SK-N-MC (cell line): Measurements from ENCODE around the gene CHST15.

ENCODE experiments used
- EZH2 ChIP-seq: fragments of 200-600 bp; sonication (generic); IDR thresholded peaks from one replicate; pipeline ENCODE4 v1.6.1; 2017; ENCODE audit warnings: antibody characterized with exemption
- POLR2AphosphoS5 ChIP-seq: IDR thresholded peaks from 2 replicates; pipeline ENCODE4 v1.6.1; 2012; ENCODE audit warnings: mild to moderate bottlenecking, low read depth, low read length, borderline replicate concordance

DNA sequence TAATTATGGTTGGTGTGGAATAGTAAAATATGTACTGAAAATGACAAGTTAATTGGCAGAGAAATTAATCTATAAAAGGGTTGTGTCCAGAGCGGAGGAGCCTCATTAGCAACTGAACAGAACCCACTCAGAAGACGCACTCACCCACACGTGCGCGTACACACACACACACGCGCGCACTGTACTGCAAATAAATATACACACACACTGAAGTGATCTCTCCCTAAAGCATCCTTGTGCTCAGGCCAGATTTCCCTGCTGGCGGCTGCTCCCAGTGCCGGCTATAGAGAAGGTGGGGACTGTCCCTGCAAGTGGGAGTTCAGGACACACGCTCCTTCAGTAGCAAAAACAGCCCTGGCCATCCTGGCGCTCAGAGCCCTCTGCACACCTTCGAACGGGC, 85.2 kb downstream of the CHST15 start:
- no peak for TF ChIP-seq POLR2AphosphoS5
- TF ChIP-seq EZH2 = no peak
